HepG2 (cell line): ENCODE results near the gene MYL4. TPM values are rescaled to one million over a fixed set of nuclear protein-coding genes. Genes with fewer than 3 reads are reported as not detected.
"Not testable (repeated sequence)": the region's sequence is repeated elsewhere in the genome, so short reads cannot be mapped to it uniquely, and the experiment has no call there.

Experiments
- ATAC-seq: fragments of 200-7000 bp; cut with Tn5 transposase; 3 replicates; pipeline ENCODE4 v1.9.1; 2020; ENCODE audit warnings: mild to moderate bottlenecking, moderate library complexity
- BruUV-seq: library from RNA; stranded (reverse); fragments of 400-500 nt; replicated peaks from 2 replicates; lab custom pipeline; 2021; lab: Mats Ljungman, UMichigan
- CTCF ChIA-PET: fragments of 300-600 bp; formaldehyde crosslinking; extraction: SDS; loops from one replicate; lab custom pipeline; 2021; ENCODE audit warnings: low total read pairs, inconsistent platforms, low intra/inter-chr PET ratio; lab: Yijun Ruan, JAX
- POLR2A ChIA-PET: fragments of 350-600 bp; sonication (Branson Sonifier 250); formaldehyde crosslinking; loops from one replicate; lab custom pipeline; 2020; ENCODE audit warnings: antibody characterized with exemption, inconsistent platforms; lab: Yijun Ruan, JAX
- DNase-seq: peaks from one replicate; pipeline ENCODE4 v3.0.0-alpha.2; 2015; ENCODE audit warnings: low spot score
- FAIRE-seq: peaks from 3 replicates; lab custom pipeline; 2011; peaks lifted over from hg19 to GRCh38; lab: Jason Lieb, UNC
- H2AFZ ChIP-seq: one replicate; pipeline ENCODE4 v1.6.1; 2011; ENCODE audit warnings: low read length, inconsistent platforms
- H3K27ac ChIP-seq: fragments of 300-600 bp; 3 replicates; pipeline ENCODE4 v1.8.0; 2011; ENCODE audit warnings: mixed run types, mild to moderate bottlenecking, mixed read lengths, low read length, inconsistent platforms; ENCODE audit not compliant: insufficient read depth; ENCODE audit errors: extremely low read length
- H3K27me3 ChIP-seq, 2 experiments: fragments of 200-600 bp in 1 of 2; 2 replicates in 1 of 2; 3 replicates in 1 of 2; pipeline versions ENCODE4 v1.6.0 to v1.8.0; 2011; ENCODE audit warnings: low read length in 2 of 2, mild to moderate bottlenecking in 2 of 2, moderate library complexity in 2 of 2, inconsistent platforms in 1 of 2; ENCODE audit not compliant: insufficient read depth in 2 of 2, control insufficient read depth in 1 of 2
- H3K36me3 ChIP-seq, 2 experiments: fragments of 200-600 bp in 1 of 2; replicated peaks in 1 of 2; 2 replicates in 1 of 2; 3 replicates in 1 of 2; pipeline versions ENCODE4 v1.5.1 to v1.8.0; 2011; ENCODE audit warnings: low read length in 2 of 2, inconsistent platforms in 1 of 2; ENCODE audit not compliant: insufficient read depth in 2 of 2, control insufficient read depth in 1 of 2
- H3K4me1 ChIP-seq: 2 replicates; pipeline ENCODE4 v1.5.1; 2012; ENCODE audit warnings: low read length, inconsistent platforms; ENCODE audit not compliant: insufficient read depth
- H3K4me2 ChIP-seq: 2 replicates; pipeline ENCODE4 v1.6.0; 2011; ENCODE audit warnings: low read depth, low read length, inconsistent platforms
- H3K4me3 ChIP-seq, 3 experiments: fragments of 200-600 bp in 1 of 3; sonication (generic), shearing (Covaris generic) in 1 of 3; replicated peaks in 1 of 3; 2 replicates each; pipeline ENCODE4 v1.5.1; 2011 to 2016; ENCODE audit warnings: low read length in 3 of 3, inconsistent platforms in 2 of 3, low read depth in 2 of 3, mild to moderate bottlenecking in 2 of 3, control low read depth in 1 of 3, mixed read lengths in 1 of 3; ENCODE audit not compliant: insufficient read depth in 1 of 3
- H3K79me2 ChIP-seq: one replicate; pipeline ENCODE4 v1.6.1; 2011; ENCODE audit warnings: low read length, inconsistent platforms; ENCODE audit not compliant: insufficient read depth
- H3K9ac ChIP-seq: 2 replicates; pipeline ENCODE4 v1.6.0; 2011; ENCODE audit warnings: mild to moderate bottlenecking, low read depth, low read length, inconsistent platforms; ENCODE audit not compliant: insufficient read depth
- H3K9me3 ChIP-seq: 2 replicates; pipeline ENCODE4 v1.5.1; 2012; ENCODE audit warnings: mild to moderate bottlenecking, low read length
- H4K20me1 ChIP-seq: 2 replicates; pipeline ENCODE4 v1.6.0; 2011; ENCODE audit warnings: inconsistent platforms, mild to moderate bottlenecking, low read length, moderate library complexity; ENCODE audit not compliant: insufficient read depth
- TBX2 ChIP-seq: sonication (generic); formaldehyde crosslinking; IDR thresholded peaks from 2 replicates; pipeline ENCODE4 v1.5.0; 2020; ENCODE audit warnings: missing genetic modification reagents, mild to moderate bottlenecking, borderline replicate concordance
- ZNF431 ChIP-seq: sonication (generic); formaldehyde crosslinking; IDR thresholded peaks from 2 replicates; pipeline ENCODE4 v1.9.0; 2022; ENCODE audit warnings: missing genetic modification reagents, low read depth, mild to moderate bottlenecking, borderline replicate concordance
- ZNF562 ChIP-seq: sonication (generic); formaldehyde crosslinking; IDR thresholded peaks from 2 replicates; pipeline ENCODE4 v1.8.0; 2022; ENCODE audit warnings: missing genetic modification reagents, borderline replicate concordance
- WGBS: methylation state at CpG from one replicate; pipeline ENCODE4 v1.1.6; 2017; ENCODE audit warnings: low lambda C conversion rate; 5-methylcytosine and 5-hydroxymethylcytosine counted together
- in situ Hi-C: cut with HindIII; loops from 2 replicates; pipeline ENCODE4 v1.10.0; 2017; ENCODE audit warnings: low pct_unique_long_range_greater_than_20kb; ENCODE audit not compliant: extremely low pct_ligation_motif_present
- intact Hi-C: fragments of 100-400 bp; cut with micrococcal nuclease; formaldehyde crosslinking; loops from one replicate; pipeline ENCODE4 v1.10.0; 2022; ENCODE audit not compliant: unreplicated experiment
- polyA plus RNA-seq, 8 experiments: library from polyadenylated mRNA; depleted of rRNA in 3 of 8; stranded (reverse) in 7 of 8; unstranded in 1 of 8; fragments of >200 nt; fragmentation: Illumina TruSeq in 4 of 8; extraction: Trizol in 4 of 8; gene quantifications; 2 replicates each; pipeline versions ENCODE4 v1.2.1 to v1.2.3, GENCODE V29; 2011 to 2016; ENCODE audit warnings: low read depth in 4 of 8, missing spikeins in 1 of 8, mixed read lengths in 1 of 8; ENCODE audit not compliant: insufficient read depth in 1 of 8
- total RNA-seq, 5 experiments: library from RNA; depleted of rRNA; stranded (reverse); fragments of >200 nt; fragmentation: Illumina TruSeq; extraction: Trizol; gene quantifications; 2 replicates each; pipeline ENCODE4 v1.2.3, GENCODE V29; 2016; ENCODE audit warnings: low read depth in 1 of 5
- TF ChIP-seq, protein P1 (sequence below): sonication (generic); formaldehyde crosslinking; IDR thresholded peaks from 2 replicates; pipeline ENCODE4 v1.4.0; 2020; ENCODE audit warnings: missing genetic modification reagents

The MYL4 gene
- total and polyA plus RNA-seq, 2 of the 13 experiments (the other 11 are each of a cell fraction or from before 2014, with no cell fraction given): not detected

DNA sequence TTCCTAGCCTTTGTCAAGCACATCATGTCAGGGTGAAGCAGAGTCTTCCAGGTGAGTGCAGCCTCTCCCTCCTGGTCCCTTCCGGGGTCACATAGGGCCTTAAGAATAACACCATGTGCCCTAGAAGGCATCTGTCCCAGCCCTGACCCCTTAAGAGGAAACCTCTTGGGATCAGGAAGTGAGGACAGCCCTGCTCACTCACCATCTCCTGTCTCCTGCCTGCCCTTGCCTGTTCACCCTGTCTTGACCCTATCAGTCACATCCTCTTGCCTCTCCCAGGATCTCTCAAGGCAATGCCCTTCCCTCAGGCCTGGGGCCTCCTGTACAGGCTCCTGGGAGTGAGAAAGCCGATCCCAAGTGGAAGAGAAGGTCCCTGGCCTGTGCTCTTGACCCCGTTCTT is 13.9 kb downstream of the MYL4 start (continued):
- TF ChIP-seq, protein P1, sequence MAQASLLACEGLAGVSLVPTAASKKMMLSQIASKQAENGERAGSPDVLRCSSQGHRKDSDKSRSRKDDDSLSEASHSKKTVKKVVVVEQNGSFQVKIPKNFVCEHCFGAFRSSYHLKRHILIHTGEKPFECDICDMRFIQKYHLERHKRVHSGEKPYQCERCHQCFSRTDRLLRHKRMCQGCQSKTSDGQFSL: no peak

DNA sequence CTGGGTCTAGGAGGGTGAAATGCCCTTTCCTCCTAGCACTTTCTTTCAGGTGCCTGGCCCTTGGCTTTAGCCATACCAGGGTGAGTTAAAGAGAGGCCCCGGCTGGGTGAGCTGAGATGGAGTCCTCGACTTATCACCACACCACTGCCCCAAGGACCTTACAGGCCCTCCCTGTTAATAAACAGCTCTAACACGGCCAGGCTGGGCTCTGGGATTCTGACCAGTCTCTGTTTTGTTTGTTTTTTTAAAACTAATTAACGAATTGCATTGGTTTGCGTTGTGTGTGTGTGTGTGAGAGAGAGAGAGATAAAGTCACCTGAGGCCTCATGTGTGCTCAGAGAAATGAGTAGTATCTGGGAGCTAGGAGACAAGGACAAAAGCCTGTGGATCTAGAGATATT is 14.3 kb downstream of the MYL4 start:
- Histone ChIP-seq H2AFZ (peak overlapping the region; percentile 16), H3K27ac (no peak overlapping the region), H3K4me3 (no peak overlapping the region), H3K79me2 (no peaks in the 10 kb centered on the region), H3K27me3 (peaks cover 7 to 32% of the 10 kb centered on the region in 2 experiments; a peak in 3 of 5 replicates), H3K4me1 (peaks cover 24% of the 10 kb centered on the region), H3K9me3 (peaks cover 9% of the 10 kb centered on the region; the same call in 1 of the 2 replicates), H3K4me2 (0 out of 2 replicates have a peak overlapping the region, but pooled peaks have one; percentile 0), H3K9ac (no peak overlapping the region), H3K36me3 (no peaks in the 10 kb centered on the region), H4K20me1 (no peaks in the 10 kb centered on the region)
- CTCF ChIA-PET: no interaction called here
- DNase-seq: no peak
- 0% methylated on average over 5 of the region's 5 CpGs for WGBS
- POLR2A ChIA-PET: interaction anchor here (1.0 kb wide), 1 partner anchor 11 kb away, joined by 3 read pairs; no protein-coding TSS in a partner anchor
- in situ Hi-C loops: no loop called here
- ATAC-seq: peak; percentile 64
- intact Hi-C loops: loop anchor here (10.0 kb wide), 1 partner anchor 391 kb away; no protein-coding TSS in a partner anchor
- BruUV-seq: no TSS peak
- TF ChIP-seq TBX2 (CRISPR knock-in tag) (0 out of 2 replicates have a peak, but pooled peaks have one; percentile 30), ZNF562 (CRISPR knock-in tag) (no peak)
- FAIRE-seq: no peak

DNA sequence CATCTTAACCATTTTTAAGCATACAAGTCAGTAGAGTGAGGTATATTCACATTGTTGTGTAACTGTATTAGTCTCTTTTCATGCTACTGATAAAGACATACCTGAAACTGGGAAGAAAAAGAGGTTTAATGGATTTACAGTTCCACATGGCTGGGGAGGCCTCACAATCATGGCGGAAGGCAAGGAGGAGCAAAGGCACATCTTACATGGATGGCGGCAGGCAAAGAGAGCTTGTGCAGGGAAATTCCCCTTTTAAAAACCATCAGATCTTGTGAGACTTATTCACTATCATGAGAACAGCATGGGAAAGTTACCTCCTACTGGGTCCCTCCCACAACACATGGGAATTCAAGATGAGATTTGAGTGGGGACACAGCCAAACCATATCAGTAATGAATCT is 14.9 kb downstream of the MYL4 start:
- CTCF ChIA-PET, FAIRE-seq, ATAC-seq, DNase-seq, H2AFZ ChIP-seq, BruUV-seq, H3K9ac ChIP-seq, in situ Hi-C loops, H4K20me1 ChIP-seq, H3K9me3 ChIP-seq, H3K4me3 ChIP-seq, H3K36me3 ChIP-seq, H3K4me2 ChIP-seq, H3K79me2 ChIP-seq, H3K27ac ChIP-seq: not testable (repeated sequence)
- POLR2A ChIA-PET: interaction anchor here (1.0 kb wide), 1 partner anchor 11 kb away, joined by 3 read pairs; no protein-coding TSS in a partner anchor
- peaks cover 7 to 27% of the 10 kb centered on the region in 2 experiments; a peak in 3 of 5 replicates for H3K27me3 ChIP-seq
- intact Hi-C loops: loop anchor here (10.0 kb wide), 1 partner anchor 391 kb away; no protein-coding TSS in a partner anchor
- peaks cover 24% of the 10 kb centered on the region for H3K4me1 ChIP-seq
- peak; percentile 99 for TF ChIP-seq ZNF431 (CRISPR knock-in tag)
- 95% methylated on average over 2 of the region's 2 CpGs for WGBS
